H1 (cell line): ENCODE results near the gene GRAMD1B. TPM values are rescaled to one million over a fixed set of nuclear protein-coding genes. Genes with fewer than 3 reads are reported as not detected.

Experiments used
- CTCF ChIA-PET: fragments of 300-600 bp; sonication (Branson Sonifier 250); formaldehyde crosslinking; loops from one replicate; lab custom pipeline; 2021; ENCODE audit not compliant: partially characterized antibody; lab: Charles Lee
- POLR2A ChIA-PET: fragments of 300-600 bp; sonication (Branson Sonifier 250); formaldehyde crosslinking; loops from one replicate; lab custom pipeline; 2021; ENCODE audit warnings: inconsistent platforms; ENCODE audit not compliant: partially characterized antibody; lab: Charles Lee
- DNase-seq, 2 experiments: peaks; one replicate each; pipeline versions ENCODE4 v3.0.0 to v3.0.0-alpha.2; 2010 to 2022; ENCODE audit warnings: low spot score in 2 of 2, low read depth in 1 of 2, mixed read lengths in 1 of 2
- FAIRE-seq: peaks from 2 replicates; lab custom pipeline; 2011; peaks lifted over from hg19 to GRCh38; lab: Jason Lieb, UNC
- H2AFZ ChIP-seq: 2 replicates; pipeline ENCODE4 v1.8.1; 2012; ENCODE audit warnings: low read length, inconsistent platforms
- H2AK5ac ChIP-seq: 2 replicates; pipeline ENCODE4 v1.6.1; 2013; ENCODE audit warnings: low read depth, low read length
- H2BK120ac ChIP-seq: replicated peaks from 2 replicates; pipeline ENCODE3; 2013; ENCODE audit warnings: low read depth, low read length, inconsistent platforms
- H2BK12ac ChIP-seq: 2 replicates; pipeline ENCODE4 v1.6.1; 2013; ENCODE audit warnings: low read depth, low read length
- H2BK15ac ChIP-seq: 2 replicates; pipeline ENCODE4 v1.6.1; 2013; ENCODE audit warnings: low read length
- H2BK20ac ChIP-seq: 2 replicates; pipeline ENCODE4 v1.6.1; 2013; ENCODE audit warnings: low read length
- H2BK5ac ChIP-seq: 2 replicates; pipeline ENCODE4 v1.6.1; 2013; ENCODE audit warnings: low read depth, low read length
- H3K14ac ChIP-seq: 2 replicates; pipeline ENCODE4 v1.6.1; 2013; ENCODE audit warnings: inconsistent platforms; ENCODE audit not compliant: insufficient read length
- H3K18ac ChIP-seq: 2 replicates; pipeline ENCODE4 v1.6.1; 2013; ENCODE audit warnings: low read length; ENCODE audit errors: extremely low read depth
- H3K23ac ChIP-seq: 2 replicates; pipeline ENCODE4 v1.6.1; 2013; ENCODE audit warnings: inconsistent platforms; ENCODE audit not compliant: insufficient read length
- H3K23me2 ChIP-seq: 2 replicates; pipeline ENCODE4 v1.6.1; 2013; ENCODE audit warnings: low read depth, low read length
- H3K27ac ChIP-seq: 2 replicates; pipeline ENCODE4 v1.6.1; 2011; ENCODE audit warnings: low read depth, low read length, inconsistent platforms
- H3K27me3 ChIP-seq, 4 experiments: replicated peaks in 1 of 4; 1 replicate in 1 of 4; 2 replicates in 3 of 4; pipeline versions ENCODE4 v1.6.1 to v1.8.1; 2011 to 2013; ENCODE audit warnings: low read length in 3 of 4, mild to moderate bottlenecking in 3 of 4, inconsistent platforms in 2 of 4, mixed read lengths in 2 of 4, moderate library complexity in 1 of 4; ENCODE audit not compliant: control insufficient read depth in 3 of 4, insufficient read depth in 3 of 4; ENCODE audit errors: extremely low read depth in 1 of 4
- H3K36me3 ChIP-seq, 4 experiments: 2 replicates each; pipeline versions ENCODE4 v1.6.1 to v1.8.1; 2011 to 2013; ENCODE audit warnings: mild to moderate bottlenecking in 4 of 4, low read length in 3 of 4, moderate library complexity in 2 of 4, control low read depth in 1 of 4, inconsistent platforms in 1 of 4; ENCODE audit not compliant: insufficient read depth in 4 of 4, control insufficient read depth in 2 of 4
- H3K4ac ChIP-seq: replicated peaks from 2 replicates; pipeline ENCODE3; 2013; ENCODE audit warnings: low read length, low read depth, mixed read lengths, inconsistent platforms; ENCODE audit not compliant: insufficient read length
- H3K4me1 ChIP-seq, 4 experiments: replicated peaks in 1 of 4; 1 replicate in 1 of 4; 2 replicates in 3 of 4; pipeline versions ENCODE4 v1.6.1 to v1.8.1; 2011 to 2013; ENCODE audit warnings: low read length in 3 of 4, inconsistent platforms in 2 of 4, mixed read lengths in 1 of 4; ENCODE audit not compliant: insufficient read depth in 4 of 4, control insufficient read depth in 3 of 4
- H3K4me2 ChIP-seq, 2 experiments: 2 replicates each; pipeline versions ENCODE4 v1.6.1 to v1.8.1; 2011 to 2013; ENCODE audit warnings: low read depth in 2 of 2, low read length in 2 of 2, control low read depth in 1 of 2, inconsistent platforms in 1 of 2, mild to moderate bottlenecking in 1 of 2; ENCODE audit not compliant: insufficient read depth in 1 of 2
- H3K4me3 ChIP-seq, 4 experiments: fragments of 200-600, 300-600 bp in 1 of 4; sonication (generic), shearing (Covaris generic), sonication (Bioruptor Twin) in 1 of 4; 2 replicates each; pipeline versions ENCODE4 v1.5.1 to v1.8.1; 2011 to 2016; ENCODE audit warnings: low read length in 4 of 4, low read depth in 3 of 4, control low read depth in 2 of 4, inconsistent platforms in 2 of 4, mild to moderate bottlenecking in 2 of 4, mixed read lengths in 1 of 4, moderate library complexity in 1 of 4; ENCODE audit not compliant: insufficient read depth in 2 of 4; ENCODE audit errors: extremely low read depth in 1 of 4
- H3K56ac ChIP-seq: replicated peaks from 2 replicates; pipeline ENCODE3; 2013; ENCODE audit warnings: low read depth, mild to moderate bottlenecking, mixed read lengths, low read length, inconsistent platforms; ENCODE audit not compliant: insufficient read length
- H3K79me1 ChIP-seq: 2 replicates; pipeline ENCODE4 v1.6.1; 2013; ENCODE audit warnings: low read depth, low read length, control low read depth
- H3K79me2 ChIP-seq, 2 experiments: 2 replicates each; pipeline versions ENCODE4 v1.6.1 to v1.8.1; 2012 to 2013; ENCODE audit warnings: low read length in 2 of 2, mild to moderate bottlenecking in 2 of 2, inconsistent platforms in 1 of 2; ENCODE audit not compliant: insufficient read depth in 2 of 2, control insufficient read depth in 1 of 2
- H3K9ac ChIP-seq, 4 experiments: replicated peaks in 1 of 4; 1 replicate in 1 of 4; 2 replicates in 3 of 4; pipeline versions ENCODE4 v1.6.1 to v1.8.1; 2011 to 2013; ENCODE audit warnings: low read depth in 3 of 4, low read length in 3 of 4, control low read depth in 2 of 4, mild to moderate bottlenecking in 2 of 4, moderate library complexity in 2 of 4, inconsistent platforms in 1 of 4; ENCODE audit errors: extremely low read depth in 1 of 4
- H3K9me3 ChIP-seq, 2 experiments: 2 replicates each; pipeline versions ENCODE4 v1.6.1 to v1.8.1; 2012 to 2013; ENCODE audit warnings: mild to moderate bottlenecking in 2 of 2, moderate library complexity in 2 of 2, control low read depth in 1 of 2, inconsistent platforms in 1 of 2, low read depth in 1 of 2, low read length in 1 of 2, mixed read lengths in 1 of 2; ENCODE audit not compliant: insufficient read depth in 2 of 2
- H4K20me1 ChIP-seq, 2 experiments: replicated peaks in 1 of 2; 2 replicates each; pipeline versions ENCODE3 to v1.8.1; 2011 to 2013; ENCODE audit warnings: inconsistent platforms in 2 of 2, low read length in 2 of 2, mild to moderate bottlenecking in 1 of 2; ENCODE audit not compliant: insufficient read depth in 2 of 2, control insufficient read depth in 1 of 2
- H4K5ac ChIP-seq: 2 replicates; pipeline ENCODE4 v1.6.1; 2013; ENCODE audit warnings: low read length, low read depth, mixed read lengths, inconsistent platforms; ENCODE audit not compliant: insufficient read length
- H4K8ac ChIP-seq: 2 replicates; pipeline ENCODE4 v1.8.0; 2013; ENCODE audit warnings: mild to moderate bottlenecking, moderate library complexity, low read length, inconsistent platforms; ENCODE audit not compliant: insufficient read depth; ENCODE audit errors: extremely low read depth
- H4K91ac ChIP-seq: replicated peaks from 2 replicates; pipeline ENCODE3; 2013; ENCODE audit warnings: low read length, mixed read lengths, inconsistent platforms; ENCODE audit not compliant: insufficient read length
- EP300 ChIP-seq, 2 experiments: IDR thresholded peaks; 1 replicate in 1 of 2; 2 replicates in 1 of 2; pipeline ENCODE4 v1.6.1; 2011 to 2012; ENCODE audit warnings: low read depth in 2 of 2, low read length in 2 of 2, mild to moderate bottlenecking in 2 of 2, borderline replicate concordance in 1 of 2, inconsistent platforms in 1 of 2, moderate library complexity in 1 of 2
- NANOG ChIP-seq: IDR thresholded peaks from 2 replicates; pipeline ENCODE4 v1.6.1; 2011; ENCODE audit warnings: low read length, low read depth, mild to moderate bottlenecking, inconsistent platforms; ENCODE audit not compliant: insufficient read depth, poor library complexity, severe bottlenecking
- NRF1 ChIP-seq: IDR thresholded peaks from 2 replicates; pipeline ENCODE4 v1.6.1; 2011; ENCODE audit warnings: mild to moderate bottlenecking, low read depth, low read length, improper control_type of control experiment
- RNF2 ChIP-seq: fragments of 200-900, 300-1000 bp; sonication (generic); IDR thresholded peaks from 2 replicates; pipeline ENCODE4 v1.7.1; 2016; ENCODE audit warnings: borderline replicate concordance, low read depth, mild to moderate bottlenecking, antibody characterized with exemption, low read length; ENCODE audit not compliant: poor library complexity, severe bottlenecking; ENCODE audit errors: missing control alignments
- WGBS, 2 experiments: shearing (Covaris generic) in 1 of 2; methylation state at CpG; one replicate each; pipeline versions ENCODE4 v1.1.6 to v1.1.7; 2013 to 2015; ENCODE audit warnings: low lambda C conversion rate in 2 of 2, mixed read lengths in 2 of 2, inconsistent platforms in 1 of 2, low coverage in 1 of 2, missing lambda C conversion rate in 1 of 2; ENCODE audit not compliant: insufficient replicate concordance in 2 of 2, insufficient coverage in 1 of 2, insufficient read length in 1 of 2; ENCODE audit errors: extremely low coverage in 1 of 2, missing lambda C conversion rate in 1 of 2; 5-methylcytosine and 5-hydroxymethylcytosine counted together
- polyA plus RNA-seq, 7 experiments: library from polyadenylated mRNA; depleted of rRNA in 3 of 7; stranded (reverse) in 5 of 7; unstranded in 2 of 7; fragments of >200 nt in 5 of 7; fragments of 200-250 nt in 2 of 7; gene quantifications; 1 replicate in 5 of 7; 2 replicates in 1 of 7; 4 replicates in 1 of 7; pipeline versions ENCODE4 v1.2.1 to v1.2.3, GENCODE V29; 2011 to 2013; ENCODE audit warnings: missing spikeins in 2 of 7, mixed read lengths in 2 of 7
- total RNA-seq: library from RNA; stranded (reverse); fragmentation: NEBNext Ultra II Directional; extraction: Animal tissue kit (Norgen Biotek cat#: 25700); gene quantifications from 2 replicates; pipeline ENCODE4 v1.2.1, GENCODE V29; 2021

Gene GRAMD1B
- total and polyA plus RNA-seq, 2 of the 8 experiments (the other 6 are each of a cell fraction or from before 2014, with no cell fraction given) = 10.1 to 21.2 TPM

DNA sequence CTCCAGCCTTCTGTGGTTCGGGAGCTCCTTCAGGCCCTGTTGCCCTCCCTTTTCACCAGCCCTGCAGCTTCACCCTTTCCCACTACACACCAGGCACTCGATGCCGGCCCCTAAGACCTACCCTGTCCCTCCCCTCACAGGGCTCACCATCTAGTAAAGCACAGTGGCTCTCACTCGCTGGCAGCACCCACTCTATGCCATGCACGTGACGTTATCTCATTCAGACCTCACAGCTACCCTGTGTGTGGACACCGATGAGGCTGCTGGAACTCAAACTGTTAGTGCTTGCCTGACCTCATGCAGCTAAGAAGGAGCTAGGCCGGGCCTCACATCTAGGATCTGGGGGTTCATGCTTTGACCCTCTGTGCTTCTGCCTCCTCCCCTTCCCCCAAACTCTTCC, 178.9 kb downstream of the GRAMD1B start:
- no peak overlapping the region for H2BK5ac ChIP-seq
- no peak overlapping the region for H3K4me2 ChIP-seq
- no peak overlapping the region for H4K5ac ChIP-seq
- H3K14ac ChIP-seq = no peak overlapping the region
- H2AK5ac ChIP-seq = no peak overlapping the region
- H3K9me3 ChIP-seq = no peaks in the 10 kb centered on the region
- H3K79me2 ChIP-seq = no peaks in the 10 kb centered on the region
- no peak overlapping the region for H3K9ac ChIP-seq
- no peaks in the 10 kb centered on the region for H3K4me1 ChIP-seq
- POLR2A ChIA-PET = no interaction called here
- H2BK20ac ChIP-seq = no peak overlapping the region
- no peaks in the 10 kb centered on the region for H3K27me3 ChIP-seq
- no peak overlapping the region for H4K8ac ChIP-seq
- no peak for FAIRE-seq
- H3K4me3 ChIP-seq = no peak overlapping the region
- no peak overlapping the region for H2AFZ ChIP-seq
- no peak overlapping the region for H2BK15ac ChIP-seq
- H3K27ac ChIP-seq = no peak overlapping the region
- H3K56ac ChIP-seq = no peak overlapping the region
- DNase-seq = no peak
- no peaks in the 10 kb centered on the region for H3K79me1 ChIP-seq
- no peak overlapping the region for H3K23ac ChIP-seq
- H2BK12ac ChIP-seq = no peak overlapping the region
- no peak overlapping the region for H3K18ac ChIP-seq
- H3K36me3 ChIP-seq = peaks cover 3 to 37% (median 19%) of the 10 kb centered on the region in 4 experiments; a peak in 7 of 8 replicates
- H4K20me1 ChIP-seq = peaks cover 0 to 2% of the 10 kb centered on the region in 2 experiments
- no peaks in the 10 kb centered on the region for H3K23me2 ChIP-seq
- no peak overlapping the region for H3K4ac ChIP-seq
- WGBS, 2 experiments = 84% methylated on average over 8 of the region's 8 CpGs; no CpG with 5 or more reads in 1 of the 2 experiments
- H2BK120ac ChIP-seq = no peak overlapping the region
- CTCF ChIA-PET = interaction anchor here (0.9 to 3.1 kb wide), 3 partner anchors 12 to 143 kb away, joined by 3 to 8 read pairs (median 4); no protein-coding TSS in a partner anchor
- no peak overlapping the region for H4K91ac ChIP-seq
- no peak for TF ChIP-seq NANOG
- TF ChIP-seq RNF2 = no peak
- no peak for TF ChIP-seq NRF1
- TF ChIP-seq EP300 (IDR thresholded peaks at IDR 0.05; ENCODE audit: borderline replicate concordance in 1 of 2, low read depth in 2 of 2, low read length in 2 of 2) = no peak
